ENCODE data around the gene CAMK1D.
"Not testable (repeated sequence)": the region's sequence is repeated elsewhere in the genome, so short reads cannot be mapped to it uniquely, and the experiment has no call there.

Gene CAMK1D

DNA sequence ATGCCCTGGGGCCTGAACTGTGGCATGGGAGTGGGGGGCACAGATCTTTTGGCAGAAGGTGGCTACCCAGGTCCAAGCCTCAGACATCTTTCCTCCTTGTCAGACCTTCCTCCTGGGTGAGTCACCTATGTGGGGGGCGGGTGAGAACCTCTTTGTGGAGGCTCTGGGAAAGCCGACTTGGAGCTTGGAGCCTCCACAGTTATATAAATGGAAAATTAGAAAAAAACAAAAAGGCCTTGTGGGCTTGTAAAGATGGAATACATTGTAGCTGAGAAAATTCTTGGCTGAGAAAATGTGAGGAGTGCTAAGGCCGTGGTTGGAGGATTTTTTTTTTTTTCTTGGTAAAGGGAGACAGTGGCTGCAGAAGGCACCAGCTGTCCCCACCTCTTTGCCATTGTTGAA lies 359.7 kb downstream of the CAMK1D start:
- no peak for DNase-seq (ENCODE audit: low spot score)
- Histone ChIP-seq H3K4me3 (no peak overlapping the region), H3K27ac (peak overlapping the region; percentile 54 to 93)
- no peak for TF ChIP-seq CTCF (IDR thresholded peaks at IDR 0.05)

DNA sequence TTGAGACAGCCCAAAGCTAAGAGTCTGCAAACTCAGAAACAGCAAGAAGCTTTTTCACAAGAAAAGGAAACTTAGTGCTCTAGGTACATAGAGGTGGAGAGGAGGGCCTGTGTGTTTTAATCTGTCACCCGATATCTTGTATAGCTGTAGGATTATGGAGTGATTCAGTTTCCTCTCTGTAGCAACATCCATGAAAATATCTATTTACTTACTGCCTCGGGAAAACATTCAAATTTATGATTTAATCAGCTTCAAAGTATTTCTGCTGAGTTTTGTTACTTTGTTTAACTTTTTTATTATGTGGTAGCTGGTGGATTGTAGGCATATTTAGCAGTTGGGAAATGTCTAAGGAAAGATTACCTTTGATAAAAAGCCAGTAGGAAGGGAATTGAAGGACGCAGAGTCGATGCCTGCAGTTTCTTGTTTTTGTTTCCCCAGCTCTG lies 360.2 kb downstream of the CAMK1D start:
- Histone ChIP-seq H3K27ac (peak overlapping the region; percentile 41 to 93), H3K4me3 (no peak overlapping the region)
- no peak for TF ChIP-seq CTCF (IDR thresholded peaks at IDR 0.05)
- DNase-seq (ENCODE audit: low spot score): no peak

DNA sequence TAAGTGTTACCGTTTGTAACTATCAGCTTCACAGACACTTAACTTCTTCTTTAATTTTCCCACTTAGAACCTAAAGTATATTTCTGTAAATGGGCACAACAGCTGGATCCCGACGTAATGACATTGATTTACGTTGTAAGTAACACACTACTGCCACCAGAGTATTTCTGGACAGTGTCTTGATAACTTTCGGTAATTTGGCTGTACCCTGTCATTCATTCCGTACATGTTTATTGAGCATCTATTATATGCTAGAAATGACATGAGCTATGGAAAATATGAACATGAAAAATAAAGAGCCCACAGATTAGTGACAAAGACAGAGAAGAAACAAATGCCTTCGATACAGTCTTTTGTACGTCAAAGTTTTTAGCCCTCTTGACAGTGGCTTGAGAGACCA lies 360.8 kb downstream of the CAMK1D start:
- no peak for TF ChIP-seq CTCF (IDR thresholded peaks at IDR 0.05)
- DNase-seq (ENCODE audit: low spot score): no peak
- H3K27ac ChIP-seq: peak overlapping the region; percentile 41 to 93

DNA sequence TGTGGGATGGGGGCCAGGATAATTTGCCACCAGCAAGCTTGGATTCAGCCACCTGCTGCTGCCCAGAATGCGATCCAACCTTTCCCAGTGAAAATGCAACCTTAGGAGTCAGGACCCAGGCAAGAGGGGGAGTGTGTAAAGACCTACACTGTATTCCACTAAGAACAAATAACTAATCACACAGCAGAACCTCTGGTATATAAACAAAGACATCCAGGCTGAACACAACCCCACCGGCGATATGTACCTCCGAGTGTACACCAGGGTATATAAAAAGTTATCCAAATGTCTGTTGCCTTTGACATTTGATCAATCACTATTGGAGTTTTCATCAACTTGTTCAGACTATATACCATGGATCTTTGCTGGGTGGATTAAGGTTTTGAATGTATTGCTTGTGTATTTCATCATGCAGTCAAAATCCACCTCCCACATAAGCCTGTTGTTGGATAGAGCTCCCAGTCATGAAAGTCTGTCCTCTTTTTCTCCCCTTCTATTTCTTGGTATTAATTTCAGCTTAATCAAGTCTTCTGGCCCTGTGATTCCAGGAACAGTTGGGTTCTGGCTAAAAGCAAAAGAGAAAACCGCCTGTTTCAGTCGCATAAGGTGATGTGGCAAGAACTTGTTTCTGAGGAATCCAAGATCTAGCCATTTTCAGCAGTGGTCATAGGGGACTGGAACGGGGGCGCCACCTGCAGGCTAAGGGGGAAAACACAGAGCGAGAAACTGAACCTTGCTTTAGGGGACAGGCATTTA lies 361.4 kb downstream of the CAMK1D start:
- TF ChIP-seq CTCF (IDR thresholded peaks at IDR 0.05): peak; percentile 91
- peak; percentile 86 for DNase-seq (ENCODE audit: low spot score)
- Histone ChIP-seq H3K27ac (peak overlapping the region; percentile 54 to 74), H3K4me3 (no peak overlapping the region)

More for the DNA sequence above, 360.8 kb downstream of the CAMK1D start:
- H3K4me3 ChIP-seq: no peak overlapping the region

DNA sequence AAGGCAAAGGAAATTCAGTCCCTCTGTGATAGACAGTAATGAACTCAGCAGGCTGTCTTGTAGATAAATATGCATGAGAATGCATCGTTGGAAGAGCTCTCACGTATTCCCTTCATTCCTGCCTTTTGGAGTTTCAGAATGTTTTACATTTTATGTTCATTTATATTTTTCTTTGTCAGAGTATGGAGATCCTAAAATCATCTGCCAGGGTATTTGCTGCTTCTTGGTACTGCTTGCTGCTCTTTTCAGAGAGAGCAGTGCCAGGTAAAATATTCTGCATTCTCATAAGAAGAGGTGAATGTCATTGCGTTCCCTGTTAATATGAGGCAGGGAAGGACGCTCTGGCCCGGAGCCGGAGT lies 362.0 kb downstream of the CAMK1D start:
- TF ChIP-seq CTCF (IDR thresholded peaks at IDR 0.05): no peak
- Histone ChIP-seq H3K4me3 (no peak overlapping the region), H3K27ac (no peak overlapping the region)
- no peak for DNase-seq (ENCODE audit: low spot score)

- H3K27ac ChIP-seq: no peak overlapping the region
- H3K4me3 ChIP-seq: no peak overlapping the region
- DNase-seq (ENCODE audit: low spot score): no peak
- no peak for TF ChIP-seq CTCF (IDR thresholded peaks at IDR 0.05)
Observed at GRCh38 chr10:12712293-12712983, 363.1 kb downstream of the CAMK1D start.

DNA sequence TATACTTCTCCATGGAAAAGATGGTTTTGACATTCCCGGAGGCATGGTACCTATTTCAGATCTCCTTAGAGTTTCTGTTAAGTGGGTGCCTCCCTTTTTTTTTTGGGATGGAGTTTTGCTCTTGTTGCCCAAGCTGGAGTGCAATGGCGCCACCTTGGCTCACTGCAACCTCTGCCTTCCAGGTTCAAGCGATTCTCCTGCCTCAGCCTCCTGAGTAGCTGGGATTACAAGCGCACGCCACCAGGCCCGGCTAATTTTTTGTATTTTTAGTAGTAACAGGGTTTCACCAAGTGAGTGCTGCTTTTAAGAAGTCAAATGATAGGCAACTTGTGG lies 363.6 kb downstream of the CAMK1D start:
- not testable (repeated sequence) for H3K4me3 ChIP-seq; DNase-seq (ENCODE audit: low spot score); H3K27ac ChIP-seq
